GM19023 (cell line): ENCODE measurements around the gene AKAP8L.
"Not testable (repeated sequence)": the region's sequence is repeated elsewhere in the genome, so short reads cannot be mapped to it uniquely, and the experiment has no call there.

Source experiments
- ATAC-seq: cut with Tn5 transposase; IDR thresholded peaks from one replicate; pipeline ENCODE4 v1.9.1; 2021; ENCODE audit warnings: mild to moderate bottlenecking, moderate library complexity; ENCODE audit not compliant: unreplicated experiment

AKAP8L gene

DNA sequence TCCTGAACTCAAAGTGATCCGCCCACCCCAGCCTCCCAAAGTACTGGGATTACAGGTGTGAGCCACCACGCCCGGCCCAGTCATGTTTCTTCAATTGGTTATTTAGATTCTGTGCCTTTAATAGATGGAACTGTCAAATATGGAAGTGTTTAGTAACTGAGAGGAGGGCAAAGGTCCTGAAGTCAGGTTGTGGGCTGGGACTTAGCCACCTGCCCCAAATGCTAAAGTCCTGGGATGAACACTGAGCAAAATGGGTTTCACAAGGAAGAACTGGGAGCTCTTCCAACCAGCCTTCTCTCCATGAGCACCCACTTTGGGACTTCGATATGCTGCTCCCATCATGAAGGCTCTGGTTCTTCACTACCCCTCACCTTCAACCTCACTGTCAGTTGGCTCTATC lies 60.9 kb downstream of the AKAP8L start:
- ATAC-seq, result no peak

DNA sequence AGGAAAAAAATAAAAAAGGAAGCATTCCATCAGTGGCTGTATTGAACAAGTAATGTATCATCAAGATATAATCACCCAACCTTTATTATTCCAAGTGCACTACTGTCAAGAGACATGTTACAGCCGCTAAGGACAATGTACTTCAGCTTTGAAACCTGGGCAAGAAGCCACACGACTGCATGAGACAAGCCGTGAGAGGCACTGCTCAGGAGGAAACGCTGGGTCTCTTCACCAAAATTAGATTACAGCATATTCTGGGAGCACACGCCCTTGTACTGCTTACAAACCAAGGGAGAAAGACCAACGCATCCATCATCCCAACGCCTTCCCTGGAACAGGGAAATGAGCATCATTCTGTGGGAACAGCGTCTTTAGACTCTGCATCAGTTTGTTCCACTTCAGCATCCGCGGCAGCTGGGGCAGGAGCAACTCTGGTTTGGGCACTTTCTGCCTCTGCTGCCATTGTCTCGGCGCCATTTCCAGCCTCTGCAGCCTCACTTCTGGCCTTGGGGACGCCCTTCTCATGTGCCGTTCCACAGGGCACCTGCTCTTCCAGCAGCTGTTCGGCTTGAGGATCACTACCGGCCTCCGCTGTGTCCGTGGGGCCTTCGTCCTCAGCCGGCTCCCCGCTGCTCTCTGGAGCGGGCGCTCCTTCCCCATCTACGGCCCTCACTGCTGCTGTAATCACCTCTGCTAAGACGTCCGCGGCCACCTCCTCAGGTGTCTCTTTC lies 64.1 kb downstream of the AKAP8L start:
- ATAC-seq, result no peak

GRCh38 chr19:15353908-15354307 lies 64.9 kb downstream of the AKAP8L start:
- ATAC-seq, result no peak

- not testable (repeated sequence) for ATAC-seq
Measured at GRCh38 chr19:15352535-15352934, 66.3 kb downstream of the AKAP8L start.

- ATAC-seq, result not testable (repeated sequence)
Measured at GRCh38 chr19:15341328-15341727, 77.5 kb downstream of the AKAP8L start.

DNA sequence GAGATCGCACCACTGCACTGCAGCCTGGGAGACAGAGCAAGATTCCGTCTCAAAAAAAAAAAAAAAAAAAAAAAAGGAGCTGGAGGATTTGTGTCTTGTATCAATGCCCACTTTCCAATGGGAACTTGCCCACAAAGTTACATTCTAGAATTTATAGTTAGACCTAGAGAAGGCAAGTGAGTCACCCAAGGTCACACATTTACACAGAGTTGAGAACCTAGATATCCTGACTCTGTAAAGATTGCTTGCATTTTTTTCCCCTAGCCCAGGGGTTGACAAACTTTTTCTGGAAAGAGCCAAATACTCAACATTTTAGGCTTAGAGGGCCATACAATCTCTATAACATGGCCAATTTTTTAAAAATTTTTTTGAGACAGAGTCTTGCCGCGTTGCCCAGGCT lies 78.7 kb downstream of the AKAP8L start:
- no peak for ATAC-seq

DNA sequence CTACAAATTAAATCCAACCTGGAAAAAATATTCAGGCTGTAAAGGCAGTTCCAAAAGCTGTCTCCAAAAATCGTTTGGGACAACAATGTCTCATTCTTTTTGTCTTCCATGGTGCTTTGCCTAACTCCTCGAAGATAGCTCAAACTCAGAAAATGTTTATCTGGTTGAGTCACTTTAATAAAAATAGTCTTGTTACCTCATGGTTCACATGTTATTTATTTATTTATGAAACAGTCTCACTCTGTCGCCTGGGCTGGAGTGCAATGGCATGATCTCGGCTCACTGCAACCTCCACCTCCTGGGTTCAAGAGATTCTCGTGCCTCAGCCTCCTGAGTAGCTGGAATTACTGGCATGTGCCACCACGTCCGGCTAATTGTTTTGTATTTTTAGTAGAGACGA lies 81.6 kb downstream of the AKAP8L start:
- no peak for ATAC-seq

GRCh38 chr19:15335992-15336391 lies 82.8 kb downstream of the AKAP8L start:
- not testable (repeated sequence) for ATAC-seq

DNA sequence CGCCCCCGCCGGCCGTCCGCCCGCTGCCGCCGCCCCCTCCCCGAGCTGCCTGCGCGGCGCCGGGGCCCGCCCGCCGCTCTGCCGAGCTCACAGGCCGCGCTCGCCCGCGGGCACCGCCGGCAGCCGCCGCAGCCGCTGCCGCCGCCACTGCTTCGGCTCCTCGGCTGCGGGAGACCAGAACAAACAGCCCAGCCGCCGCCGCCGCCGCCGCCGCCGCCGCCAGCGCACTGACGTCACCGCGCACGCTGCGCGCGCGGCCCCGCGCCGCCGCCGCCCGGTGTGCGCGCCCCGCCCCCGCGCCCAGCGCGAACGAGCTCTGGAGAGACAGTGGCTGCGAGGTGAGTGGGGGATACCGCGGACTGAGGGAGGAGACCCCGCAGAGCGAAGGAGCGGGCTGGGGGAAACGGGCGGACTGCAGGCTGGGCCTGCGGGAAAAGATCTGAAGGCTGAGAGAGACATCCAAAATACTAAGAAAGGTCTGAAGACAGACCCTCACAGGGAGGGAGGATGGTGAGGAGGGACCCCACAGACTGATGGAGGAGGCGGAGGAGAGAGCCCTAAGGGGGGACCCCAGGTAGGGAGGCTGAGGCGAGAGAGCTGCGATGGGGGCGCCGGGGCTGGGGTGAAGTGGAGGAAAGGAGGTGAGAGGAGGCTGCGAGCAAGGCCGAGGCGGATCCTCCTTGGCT lies 86.3 kb downstream of the AKAP8L start, which contains the start of gene BRD4:
Gene BRD4, minus strand, starts transcription at position 229 of the 686 bp plus-strand sequence. CDS start 59,440 bp downstream, outside the sequence.
- ATAC-seq, result peak; percentile 51

GRCh38 chr19:15331419-15332310 lies 87.1 kb downstream of the AKAP8L start:
- peak; percentile 37 for ATAC-seq

DNA sequence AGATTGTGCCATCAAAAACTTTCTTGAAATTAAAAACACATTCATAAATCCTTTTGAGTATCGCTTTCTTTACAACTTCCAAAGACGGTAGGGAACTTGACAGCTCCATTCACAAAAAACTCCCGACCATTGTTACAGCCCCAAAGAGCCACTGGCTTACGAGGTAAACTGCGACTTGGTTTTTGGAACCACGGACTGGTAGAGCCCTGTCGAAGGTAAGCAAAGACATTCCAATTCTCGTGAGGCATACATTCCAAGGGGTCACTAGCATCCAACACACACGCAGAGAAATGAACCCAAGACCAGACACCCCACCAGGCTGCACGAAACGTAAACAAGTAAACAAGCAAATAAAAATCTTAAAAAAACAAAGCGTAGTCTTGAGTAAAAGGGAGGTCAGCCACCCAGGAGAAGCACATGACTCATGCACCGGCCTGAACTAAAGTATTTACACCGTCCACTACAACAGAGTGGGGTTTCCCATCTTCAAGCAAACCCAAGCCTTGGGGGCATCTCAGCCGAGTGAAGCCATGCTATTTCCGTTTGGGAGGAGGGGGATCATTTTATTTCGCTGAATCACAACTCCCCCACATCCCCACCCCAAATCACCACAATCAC lies 87.9 kb downstream of the AKAP8L start:
- ATAC-seq, result no peak
